ENCODE data around the gene BCDIN3D.
A peak's percentile ranks its signal among the peaks of the same experiment; 100 is the strongest.

GRCh38 chr12:49866859-49867569, 24.1 kb upstream of the BCDIN3D start:
- no peak for TF ChIP-seq POLR2A (IDR thresholded peaks at IDR 0.05; ENCODE audit: low read depth)
- peak in 1 of 2 donors; percentile 47 for TF ChIP-seq POLR2AphosphoS5 (IDR thresholded peaks at IDR 0.05)
- TF ChIP-seq, protein P1, sequence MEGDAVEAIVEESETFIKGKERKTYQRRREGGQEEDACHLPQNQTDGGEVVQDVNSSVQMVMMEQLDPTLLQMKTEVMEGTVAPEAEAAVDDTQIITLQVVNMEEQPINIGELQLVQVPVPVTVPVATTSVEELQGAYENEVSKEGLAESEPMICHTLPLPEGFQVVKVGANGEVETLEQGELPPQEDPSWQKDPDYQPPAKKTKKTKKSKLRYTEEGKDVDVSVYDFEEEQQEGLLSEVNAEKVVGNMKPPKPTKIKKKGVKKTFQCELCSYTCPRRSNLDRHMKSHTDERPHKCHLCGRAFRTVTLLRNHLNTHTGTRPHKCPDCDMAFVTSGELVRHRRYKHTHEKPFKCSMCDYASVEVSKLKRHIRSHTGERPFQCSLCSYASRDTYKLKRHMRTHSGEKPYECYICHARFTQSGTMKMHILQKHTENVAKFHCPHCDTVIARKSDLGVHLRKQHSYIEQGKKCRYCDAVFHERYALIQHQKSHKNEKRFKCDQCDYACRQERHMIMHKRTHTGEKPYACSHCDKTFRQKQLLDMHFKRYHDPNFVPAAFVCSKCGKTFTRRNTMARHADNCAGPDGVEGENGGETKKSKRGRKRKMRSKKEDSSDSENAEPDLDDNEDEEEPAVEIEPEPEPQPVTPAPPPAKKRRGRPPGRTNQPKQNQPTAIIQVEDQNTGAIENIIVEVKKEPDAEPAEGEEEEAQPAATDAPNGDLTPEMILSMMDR (IDR thresholded peaks at IDR 0.05): peak in 2 of 3 experiments; percentile 90 to 92

Data from esophagus muscularis mucosa (tissue), 3 donors.